ENCODE results near the gene EIF3L. TPM values are rescaled to one million over a fixed set of nuclear protein-coding genes. Genes with fewer than 3 reads are reported as not detected.
A peak's percentile ranks its signal among the peaks of the same experiment; 100 is the strongest.

Gene EIF3L
- total RNA-seq, 4 donors from 2014 or later, result 379 to 589 (median 576) TPM

DNA sequence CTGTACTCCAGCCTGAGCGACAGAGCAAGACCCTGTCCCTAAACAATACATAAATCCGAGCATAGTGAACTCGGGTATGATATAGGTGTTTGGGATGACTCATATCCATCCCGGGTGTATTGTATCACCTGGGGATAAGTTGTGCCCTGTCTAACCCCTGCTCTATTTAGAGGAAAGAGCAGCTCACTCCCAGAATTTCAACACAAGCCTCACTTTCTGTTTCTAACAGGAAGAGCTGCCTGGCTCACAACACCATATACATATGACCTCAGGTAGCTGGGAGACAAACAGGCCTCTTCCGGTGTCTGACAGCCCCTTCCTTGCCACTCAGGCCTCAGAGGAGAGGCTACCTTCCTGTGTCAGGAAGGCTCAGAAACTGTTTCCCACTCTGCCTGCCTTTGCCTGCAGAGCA is 47.0 kb downstream of the EIF3L start:
- Histone ChIP-seq H3K27me3 (no peaks in the 10 kb centered on the region), H3K27ac (peak overlapping the region; percentile 82), H3K36me3 (peaks cover 3% of the 10 kb centered on the region), H3K9me3 (no peaks in the 10 kb centered on the region), H3K4me1 (peaks cover 79% of the 10 kb centered on the region), H3K4me3 (no peak overlapping the region)
- TF ChIP-seq POLR2AphosphoS5 (IDR thresholded peaks at IDR 0.05) (no peak), CTCF (IDR thresholded peaks at IDR 0.05) (no peak), EP300 (IDR thresholded peaks at IDR 0.05) (no peak), POLR2A (IDR thresholded peaks at IDR 0.05) (no peak)
- WGBS, result 37% methylated on average over 5 of the region's 5 CpGs
- DNase-seq (ENCODE audit: low spot score in 2 of 2), result no peak

- H3K36me3 ChIP-seq, result no peaks in the 10 kb centered on the region
- H3K9me3 ChIP-seq, result no peaks in the 10 kb centered on the region
- no peaks in the 10 kb centered on the region for H3K27me3 ChIP-seq
- 71% methylated on average over 3 of the region's 3 CpGs for WGBS
- TF ChIP-seq EP300 (IDR thresholded peaks at IDR 0.05), result no peak
- TF ChIP-seq CTCF (IDR thresholded peaks at IDR 0.05), result no peak
- no peak for TF ChIP-seq POLR2AphosphoS5 (IDR thresholded peaks at IDR 0.05)
- no peak for TF ChIP-seq POLR2A (IDR thresholded peaks at IDR 0.05)
- H3K4me1 ChIP-seq, result peaks cover 85% of the 10 kb centered on the region
- H3K4me3 ChIP-seq, result no peak overlapping the region
- H3K27ac ChIP-seq, result peak overlapping the region; percentile 82
- DNase-seq (ENCODE audit: low spot score in 2 of 2), result no peak
Measured at GRCh38 chr22:37896939-37897338, 47.7 kb downstream of the EIF3L start.

DNA sequence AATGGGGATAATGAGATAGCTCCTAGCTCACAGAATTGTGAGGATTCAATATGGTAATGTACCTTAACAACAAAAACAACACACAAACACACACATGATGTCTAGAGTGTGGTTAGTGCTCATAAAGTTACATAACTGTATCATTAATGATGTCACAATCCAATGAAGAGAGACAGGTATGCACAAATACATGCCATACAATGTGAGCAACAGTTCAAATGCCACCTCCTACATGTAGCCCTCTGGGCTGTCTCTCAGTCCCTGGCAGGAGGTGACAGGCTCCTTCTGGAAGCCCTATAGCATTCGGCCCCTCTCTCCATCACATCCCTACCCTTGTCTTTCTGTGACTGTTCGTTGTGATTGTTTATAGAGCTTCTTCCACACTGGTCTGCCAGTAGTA is 48.6 kb downstream of the EIF3L start:
- TF ChIP-seq POLR2A (IDR thresholded peaks at IDR 0.05) (no peak), CTCF (IDR thresholded peaks at IDR 0.05) (no peak), POLR2AphosphoS5 (IDR thresholded peaks at IDR 0.05) (no peak)
- WGBS, result 70% methylated on average over 2 of the region's 2 CpGs
- Histone ChIP-seq H3K27ac (peak overlapping the region; percentile 82), H3K27me3 (no peaks in the 10 kb centered on the region), H3K36me3 (no peaks in the 10 kb centered on the region), H3K4me3 (no peak overlapping the region), H3K9me3 (no peaks in the 10 kb centered on the region), H3K4me1 (peaks cover 76% of the 10 kb centered on the region)
- no peak for DNase-seq (ENCODE audit: low spot score in 2 of 2)

- TF ChIP-seq POLR2AphosphoS5 (IDR thresholded peaks at IDR 0.05) (peak in 1 of 3 donors; percentile 16), CTCF (IDR thresholded peaks at IDR 0.05) (no peak)
- H3K36me3 ChIP-seq, result no peaks in the 10 kb centered on the region
- H3K27ac ChIP-seq, result peak overlapping the region; percentile 82
- H3K4me3 ChIP-seq, result no peak overlapping the region
- peaks cover 68% of the 10 kb centered on the region for H3K4me1 ChIP-seq
- DNase-seq (ENCODE audit: low spot score in 2 of 2), result no peak
- WGBS, result 43% methylated on average over 9 of the region's 9 CpGs
- no peaks in the 10 kb centered on the region for H3K9me3 ChIP-seq
- no peaks in the 10 kb centered on the region for H3K27me3 ChIP-seq
Measured at GRCh38 chr22:37898441-37899181, 49.4 kb downstream of the EIF3L start.

DNA sequence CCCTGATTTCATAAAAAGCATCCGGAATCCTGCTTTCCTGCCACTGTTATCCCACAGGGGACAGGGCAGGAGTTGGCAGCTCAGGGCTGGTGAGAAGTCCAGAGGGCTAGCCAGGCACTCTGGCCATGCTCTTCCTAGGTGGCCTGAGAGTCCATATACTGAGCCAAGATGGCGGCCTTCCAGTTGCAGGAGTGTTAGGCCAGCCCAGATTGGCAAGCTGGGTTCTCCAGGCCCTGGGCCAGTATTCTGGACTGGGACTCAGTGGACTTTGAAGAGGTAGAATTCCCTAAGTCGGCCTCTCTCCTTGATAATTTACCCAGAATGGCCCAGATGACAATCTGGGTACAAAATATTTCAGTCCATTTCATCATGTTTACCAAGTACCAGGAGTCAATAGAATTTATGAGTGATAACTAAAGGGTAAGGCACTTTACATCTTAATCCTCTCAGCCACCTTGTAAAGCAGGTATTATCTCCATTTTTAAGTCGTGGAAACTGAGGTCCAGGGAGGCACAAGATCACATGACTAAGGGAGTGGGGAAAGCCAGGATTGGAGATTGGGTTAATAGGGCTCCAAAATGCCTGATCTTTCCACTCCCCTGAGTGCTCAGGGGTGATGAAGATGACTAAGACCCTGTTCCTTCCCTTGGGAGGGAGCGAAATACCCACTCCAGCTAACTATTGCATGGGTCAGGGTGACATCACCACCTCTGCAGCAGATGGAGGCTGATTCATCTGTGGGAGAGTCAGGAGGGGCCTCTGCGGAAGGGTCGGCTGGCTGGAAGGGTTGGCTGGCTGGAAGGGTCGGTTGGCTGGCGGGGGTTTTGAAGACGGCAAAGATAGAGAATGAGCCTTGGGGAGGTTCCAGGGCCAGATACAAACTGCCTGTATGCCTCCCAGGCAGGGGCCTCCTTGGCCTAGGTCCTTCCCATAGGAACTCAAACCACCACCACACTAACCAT is 55.6 kb downstream of the EIF3L start:
- H3K27me3 ChIP-seq, result no peaks in the 10 kb centered on the region
- peaks cover 53% of the 10 kb centered on the region for H3K4me1 ChIP-seq
- H3K4me3 ChIP-seq, result peak overlapping the region; percentile 66
- peak overlapping the region; percentile 88 for H3K27ac ChIP-seq
- no peaks in the 10 kb centered on the region for H3K36me3 ChIP-seq
- no peak for TF ChIP-seq POLR2AphosphoS5 (IDR thresholded peaks at IDR 0.05)
- no peak for TF ChIP-seq POLR2A (IDR thresholded peaks at IDR 0.05)
- no peak for TF ChIP-seq EP300 (IDR thresholded peaks at IDR 0.05)
- TF ChIP-seq CTCF (IDR thresholded peaks at IDR 0.05), result no peak
- DNase-seq (ENCODE audit: low spot score in 2 of 2), result no peak
- WGBS, result 53% methylated on average over 9 of the region's 10 CpGs
- no peaks in the 10 kb centered on the region for H3K9me3 ChIP-seq

Measured in suprapubic skin (tissue), 4 donors.